Measurements from ENCODE around the gene MYO7B.

Gene MYO7B

GRCh38 chr2:127683757-127684156 is 148.3 kb downstream of the MYO7B start:
- peak; percentile 41 for DNase-seq

GRCh38 chr2:127685410-127686080 is 150.1 kb downstream of the MYO7B start:
- peak; percentile 76 for DNase-seq

Data from NCI-H82 (cell line).